ENCODE results near the gene PATJ.

DNA sequence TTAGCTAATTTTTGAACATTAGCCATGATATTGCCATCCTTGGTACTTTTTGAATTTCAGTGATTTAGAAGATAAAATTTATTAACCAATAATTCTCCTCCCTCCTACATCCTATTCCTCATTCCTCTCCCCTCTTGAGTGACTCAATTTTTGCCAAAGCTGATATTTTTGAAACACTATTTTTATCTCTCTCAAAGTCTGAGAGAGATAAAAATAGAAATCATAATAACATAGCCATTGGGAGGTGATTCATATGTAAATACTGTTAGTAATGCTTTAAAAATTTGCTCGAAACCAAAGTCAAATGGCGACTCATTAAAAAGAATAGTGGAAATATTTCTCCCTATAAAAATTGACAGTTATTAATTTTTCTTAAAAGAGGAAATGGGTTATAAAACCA, 97.4 kb downstream of the PATJ start:
- TF ChIP-seq, protein P1, sequence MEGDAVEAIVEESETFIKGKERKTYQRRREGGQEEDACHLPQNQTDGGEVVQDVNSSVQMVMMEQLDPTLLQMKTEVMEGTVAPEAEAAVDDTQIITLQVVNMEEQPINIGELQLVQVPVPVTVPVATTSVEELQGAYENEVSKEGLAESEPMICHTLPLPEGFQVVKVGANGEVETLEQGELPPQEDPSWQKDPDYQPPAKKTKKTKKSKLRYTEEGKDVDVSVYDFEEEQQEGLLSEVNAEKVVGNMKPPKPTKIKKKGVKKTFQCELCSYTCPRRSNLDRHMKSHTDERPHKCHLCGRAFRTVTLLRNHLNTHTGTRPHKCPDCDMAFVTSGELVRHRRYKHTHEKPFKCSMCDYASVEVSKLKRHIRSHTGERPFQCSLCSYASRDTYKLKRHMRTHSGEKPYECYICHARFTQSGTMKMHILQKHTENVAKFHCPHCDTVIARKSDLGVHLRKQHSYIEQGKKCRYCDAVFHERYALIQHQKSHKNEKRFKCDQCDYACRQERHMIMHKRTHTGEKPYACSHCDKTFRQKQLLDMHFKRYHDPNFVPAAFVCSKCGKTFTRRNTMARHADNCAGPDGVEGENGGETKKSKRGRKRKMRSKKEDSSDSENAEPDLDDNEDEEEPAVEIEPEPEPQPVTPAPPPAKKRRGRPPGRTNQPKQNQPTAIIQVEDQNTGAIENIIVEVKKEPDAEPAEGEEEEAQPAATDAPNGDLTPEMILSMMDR (IDR thresholded peaks at IDR 0.05; ENCODE audit: extremely low read depth in 1 of 2, insufficient read depth in 1 of 2, low read depth in 1 of 2, low read length in 2 of 2), result no peak
- no peak for TF ChIP-seq POLR2A (IDR thresholded peaks at IDR 0.05; ENCODE audit: low read depth, low read length)
- TF ChIP-seq POLR2AphosphoS5 (IDR thresholded peaks at IDR 0.05; ENCODE audit: insufficient read depth, low read depth, low read length), result no peak
- TF ChIP-seq, protein P2, sequence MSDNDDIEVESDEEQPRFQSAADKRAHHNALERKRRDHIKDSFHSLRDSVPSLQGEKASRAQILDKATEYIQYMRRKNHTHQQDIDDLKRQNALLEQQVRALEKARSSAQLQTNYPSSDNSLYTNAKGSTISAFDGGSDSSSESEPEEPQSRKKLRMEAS (IDR thresholded peaks at IDR 0.05; ENCODE audit: insufficient read depth, insufficient read length), result no peak

Measured in endothelial cell of umbilical vein (primary cell).